ENCODE results near the gene RASGRF2.

GRCh38 chr5:81023261-81023970 lies 63.3 kb downstream of the RASGRF2 start:
- TF ChIP-seq SMC3 (conservative IDR thresholded peaks at IDR 0.05; ENCODE audit: insufficient read depth, low read depth, low read length): no peak
- no peak for TF ChIP-seq CTCF (IDR thresholded peaks at IDR 0.05 in 2 of 3, conservative IDR thresholded peaks at IDR 0.05 in 1 of 3; ENCODE audit: insufficient read depth in 2 of 3, low read depth in 1 of 3, low read length in 3 of 3)
- no peak for TF ChIP-seq CEBPB (tag; IDR thresholded peaks at IDR 0.05)
- no peak for TF ChIP-seq TSHZ1 (CRISPR knock-in tag; IDR thresholded peaks at IDR 0.05)
- no peak for TF ChIP-seq ZSCAN29 (IDR thresholded peaks at IDR 0.05)
- no peak for TF ChIP-seq MAX (CRISPR knock-in tag; IDR thresholded peaks at IDR 0.05)
- TF ChIP-seq HDAC6 (IDR thresholded peaks at IDR 0.05; ENCODE audit: low read depth, low read length): no peak
- TF ChIP-seq RFX5 (IDR thresholded peaks at IDR 0.05; ENCODE audit: low read depth, low read length): no peak
- no peak for TF ChIP-seq NR3C1 (CRISPR knock-in tag; IDR thresholded peaks at IDR 0.05)
- TF ChIP-seq EHMT2 (IDR thresholded peaks at IDR 0.05): no peak
- no peak for TF ChIP-seq MAFK (IDR thresholded peaks at IDR 0.05; ENCODE audit: low read length)
- no peak for TF ChIP-seq USF2 (CRISPR knock-in tag; IDR thresholded peaks at IDR 0.05)

All from K562 (cell line).